ENCODE measurements around the gene SLC25A14.

GRCh38 chrX:130339408-130340222 is at the start of gene SLC25A14:
- TF ChIP-seq CTCF (IDR thresholded peaks at IDR 0.05) (no peak), POLR2A (IDR thresholded peaks at IDR 0.05) (no peak)

All from esophagus squamous epithelium (tissue), 4 donors.